Gastrocnemius medialis (tissue), 4 donors: ENCODE results near the gene HOXC6.

Experiments used
- POLR2A ChIP-seq, 2 donors: fragments of 450-650 bp; IDR thresholded peaks; one replicate each; pipeline ENCODE4 v1.6.1; 2017; ENCODE audit warnings: antibody characterized with exemption in 2 of 2, mild to moderate bottlenecking in 2 of 2, moderate library complexity in 2 of 2
- TF ChIP-seq, protein P1 (sequence below), 5 experiments: fragments of 450-650 bp in 3 of 5; fragments of 200-600 bp in 2 of 5; sonication (generic) in 2 of 5; IDR thresholded peaks in 4 of 5; conservative IDR thresholded peaks in 1 of 5; 1 replicate in 4 of 5; 2 replicates in 1 of 5; pipeline ENCODE4 v1.5.1; 2016 to 2019; ENCODE audit warnings: antibody characterized with exemption in 5 of 5, mild to moderate bottlenecking in 3 of 5, moderate library complexity in 3 of 5

DNA sequence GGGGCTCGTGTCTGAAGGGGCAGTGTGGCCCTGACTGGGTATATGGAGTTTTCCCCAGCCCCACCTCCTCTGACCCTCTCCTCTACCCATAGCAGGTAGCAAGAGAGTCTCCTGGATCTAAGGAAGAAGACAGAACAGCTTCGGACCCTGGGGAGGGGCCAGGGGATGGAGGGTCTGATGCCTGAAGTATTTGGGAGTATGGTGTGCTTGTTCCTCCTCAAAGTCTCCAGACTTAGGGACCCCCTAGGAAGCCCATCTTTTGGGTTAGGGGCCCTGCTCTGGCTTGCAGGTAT is 20.0 kb upstream of the HOXC6 start:
- TF ChIP-seq, protein P1, sequence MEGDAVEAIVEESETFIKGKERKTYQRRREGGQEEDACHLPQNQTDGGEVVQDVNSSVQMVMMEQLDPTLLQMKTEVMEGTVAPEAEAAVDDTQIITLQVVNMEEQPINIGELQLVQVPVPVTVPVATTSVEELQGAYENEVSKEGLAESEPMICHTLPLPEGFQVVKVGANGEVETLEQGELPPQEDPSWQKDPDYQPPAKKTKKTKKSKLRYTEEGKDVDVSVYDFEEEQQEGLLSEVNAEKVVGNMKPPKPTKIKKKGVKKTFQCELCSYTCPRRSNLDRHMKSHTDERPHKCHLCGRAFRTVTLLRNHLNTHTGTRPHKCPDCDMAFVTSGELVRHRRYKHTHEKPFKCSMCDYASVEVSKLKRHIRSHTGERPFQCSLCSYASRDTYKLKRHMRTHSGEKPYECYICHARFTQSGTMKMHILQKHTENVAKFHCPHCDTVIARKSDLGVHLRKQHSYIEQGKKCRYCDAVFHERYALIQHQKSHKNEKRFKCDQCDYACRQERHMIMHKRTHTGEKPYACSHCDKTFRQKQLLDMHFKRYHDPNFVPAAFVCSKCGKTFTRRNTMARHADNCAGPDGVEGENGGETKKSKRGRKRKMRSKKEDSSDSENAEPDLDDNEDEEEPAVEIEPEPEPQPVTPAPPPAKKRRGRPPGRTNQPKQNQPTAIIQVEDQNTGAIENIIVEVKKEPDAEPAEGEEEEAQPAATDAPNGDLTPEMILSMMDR (IDR thresholded peaks at IDR 0.05 in 4 of 5, conservative IDR thresholded peaks at IDR 0.05 in 1 of 5): no peak
- TF ChIP-seq POLR2A (IDR thresholded peaks at IDR 0.05): no peak
